Vagina (tissue), 2 donors: Measurements from ENCODE around the gene CTXN2.

Experiments used
- POLR2AphosphoS5 ChIP-seq, 2 donors: sonication (generic); formaldehyde crosslinking; IDR thresholded peaks; one replicate each; pipeline ENCODE4 v1.9.0; 2017; ENCODE audit warnings: antibody characterized with exemption in 2 of 2, mild to moderate bottlenecking in 2 of 2, low read depth in 1 of 2; ENCODE audit not compliant: insufficient read depth in 1 of 2
- TF ChIP-seq, protein P1 (sequence below), 3 experiments: fragments of 450-650 bp in 2 of 3; fragments of 200-600 bp in 1 of 3; sonication (generic) in 1 of 3; IDR thresholded peaks; one replicate each; pipeline ENCODE4 v1.5.1; 2017 to 2019; ENCODE audit warnings: antibody characterized with exemption in 3 of 3, mild to moderate bottlenecking in 2 of 3, moderate library complexity in 2 of 3

DNA sequence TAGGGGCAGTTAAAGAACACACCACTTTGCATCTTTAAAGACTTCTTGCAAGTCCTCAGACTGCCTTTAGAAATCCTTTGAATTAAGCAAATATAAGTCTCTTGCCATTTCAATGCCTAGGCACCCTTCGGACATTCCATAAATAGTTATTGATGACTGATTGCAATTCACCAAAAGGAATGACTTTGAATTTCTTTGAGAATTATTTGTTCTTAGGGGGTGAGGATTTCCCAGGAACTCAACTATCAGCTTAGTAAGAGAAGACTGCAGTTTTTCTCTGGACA is 12.9 kb upstream of the CTXN2 start:
- no peak for TF ChIP-seq POLR2AphosphoS5 (IDR thresholded peaks at IDR 0.05; ENCODE audit: insufficient read depth in 1 of 2, low read depth in 1 of 2)
- TF ChIP-seq, protein P1, sequence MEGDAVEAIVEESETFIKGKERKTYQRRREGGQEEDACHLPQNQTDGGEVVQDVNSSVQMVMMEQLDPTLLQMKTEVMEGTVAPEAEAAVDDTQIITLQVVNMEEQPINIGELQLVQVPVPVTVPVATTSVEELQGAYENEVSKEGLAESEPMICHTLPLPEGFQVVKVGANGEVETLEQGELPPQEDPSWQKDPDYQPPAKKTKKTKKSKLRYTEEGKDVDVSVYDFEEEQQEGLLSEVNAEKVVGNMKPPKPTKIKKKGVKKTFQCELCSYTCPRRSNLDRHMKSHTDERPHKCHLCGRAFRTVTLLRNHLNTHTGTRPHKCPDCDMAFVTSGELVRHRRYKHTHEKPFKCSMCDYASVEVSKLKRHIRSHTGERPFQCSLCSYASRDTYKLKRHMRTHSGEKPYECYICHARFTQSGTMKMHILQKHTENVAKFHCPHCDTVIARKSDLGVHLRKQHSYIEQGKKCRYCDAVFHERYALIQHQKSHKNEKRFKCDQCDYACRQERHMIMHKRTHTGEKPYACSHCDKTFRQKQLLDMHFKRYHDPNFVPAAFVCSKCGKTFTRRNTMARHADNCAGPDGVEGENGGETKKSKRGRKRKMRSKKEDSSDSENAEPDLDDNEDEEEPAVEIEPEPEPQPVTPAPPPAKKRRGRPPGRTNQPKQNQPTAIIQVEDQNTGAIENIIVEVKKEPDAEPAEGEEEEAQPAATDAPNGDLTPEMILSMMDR (IDR thresholded peaks at IDR 0.05): no peak
